Karpas-422 (cell line): ENCODE data around the gene PPM1L. TPM values are rescaled to one million over a fixed set of nuclear protein-coding genes. Genes with fewer than 3 reads are reported as not detected.
A peak's percentile ranks its signal among the peaks of the same experiment; 100 is the strongest.

ENCODE experiments used
- DNase-seq: peaks from one replicate; pipeline ENCODE4 v3.0.0-alpha.2; 2015
- H2AFZ ChIP-seq: fragments of 200-600 bp; sonication (generic); 2 replicates; pipeline ENCODE4 v1.6.1; 2014; ENCODE audit warnings: antibody characterized with exemption, low read length, mixed read lengths
- H3K27ac ChIP-seq: fragments of 200-600 bp; sonication (generic); 2 replicates; pipeline ENCODE4 v1.5.1; 2014; ENCODE audit warnings: mild to moderate bottlenecking, low read length, moderate library complexity
- H3K27me3 ChIP-seq: fragments of 200-600 bp; sonication (generic); 2 replicates; pipeline ENCODE4 v1.6.1; 2014; ENCODE audit warnings: low read length, mixed read lengths
- H3K36me3 ChIP-seq: fragments of 200-600 bp; sonication (generic); 2 replicates; pipeline ENCODE4 v1.6.1; 2014; ENCODE audit warnings: low read length, mixed read lengths; ENCODE audit not compliant: insufficient read depth
- H3K4me1 ChIP-seq: fragments of 200-600 bp; sonication (generic); 2 replicates; pipeline ENCODE4 v1.6.1; 2014; ENCODE audit warnings: mild to moderate bottlenecking, low read length, mixed read lengths
- H3K4me2 ChIP-seq: fragments of 200-600 bp; sonication (generic); 2 replicates; pipeline ENCODE4 v1.6.1; 2014; ENCODE audit warnings: low read length, low read depth, mild to moderate bottlenecking; ENCODE audit not compliant: poor library complexity, severe bottlenecking
- H3K4me3 ChIP-seq: fragments of 200-600 bp; sonication (generic); 2 replicates; pipeline ENCODE4 v1.5.1; 2014; ENCODE audit warnings: mild to moderate bottlenecking, antibody characterized with exemption, low read length, mixed read lengths
- H3K79me2 ChIP-seq: fragments of 200-600 bp; sonication (generic); 2 replicates; pipeline ENCODE4 v1.6.1; 2014; ENCODE audit warnings: mild to moderate bottlenecking, low read length, mixed read lengths
- H3K9ac ChIP-seq: fragments of 200-600 bp; sonication (generic); 2 replicates; pipeline ENCODE4 v1.6.0; 2014; ENCODE audit warnings: low read length
- H3K9me2 ChIP-seq: fragments of 200-600 bp; sonication (generic), shearing (Covaris generic); replicated peaks from 2 replicates; pipeline ENCODE4 v1.6.0; 2014; ENCODE audit warnings: mild to moderate bottlenecking, low read length, moderate library complexity; ENCODE audit not compliant: insufficient read depth
- H3K9me3 ChIP-seq: fragments of 300-700, 200-600 bp; sonication (generic); 2 replicates; pipeline ENCODE4 v1.6.1; 2014; ENCODE audit warnings: low read length, mixed read lengths
- H4K20me1 ChIP-seq: fragments of 200-600 bp; sonication (generic); 2 replicates; pipeline ENCODE4 v1.6.1; 2014; ENCODE audit warnings: mild to moderate bottlenecking, antibody characterized with exemption, low read length, low read depth; ENCODE audit not compliant: insufficient read depth
- total RNA-seq: library from RNA; depleted of rRNA; stranded (reverse); fragments of >200 nt; shearing (Covaris generic); gene quantifications from 2 replicates; pipeline ENCODE4 v1.2.3, GENCODE V29; 2014; ENCODE audit warnings: low replicate concordance

PPM1L gene
- total RNA-seq, 1 experiment from 2014 or later = 1.8 TPM

GRCh38 chr3:161083131-161083530 is 327.1 kb downstream of the PPM1L start:
- H2AFZ ChIP-seq = no peak overlapping the region
- H3K27ac ChIP-seq = no peak overlapping the region

GRCh38 chr3:161084277-161084676 is 328.2 kb downstream of the PPM1L start:
- H3K36me3 ChIP-seq = no peaks in the 10 kb centered on the region
- H3K9ac ChIP-seq = no peak overlapping the region

More at GRCh38 chr3:161083131-161083530, 327.1 kb downstream of the PPM1L start:
- H3K79me2 ChIP-seq = no peaks in the 10 kb centered on the region
- no peak overlapping the region for H3K4me2 ChIP-seq
- H3K4me1 ChIP-seq = no peaks in the 10 kb centered on the region
- H3K9ac ChIP-seq = no peak overlapping the region
- no peak for DNase-seq
- H3K36me3 ChIP-seq = no peaks in the 10 kb centered on the region
- no peaks in the 10 kb centered on the region for H3K27me3 ChIP-seq
- no peaks in the 10 kb centered on the region for H3K9me2 ChIP-seq
- no peak overlapping the region for H3K4me3 ChIP-seq
- H4K20me1 ChIP-seq = no peaks in the 10 kb centered on the region
- H3K9me3 ChIP-seq = no peaks in the 10 kb centered on the region

GRCh38 chr3:161093895-161094294 is 337.9 kb downstream of the PPM1L start:
- Histone ChIP-seq H3K4me3 (no peak overlapping the region), H3K9ac (no peak overlapping the region), H3K79me2 (no peaks in the 10 kb centered on the region), H3K27ac (no peak overlapping the region), H3K36me3 (no peaks in the 10 kb centered on the region; the same call in 1 of the 2 replicates), H2AFZ (no peak overlapping the region), H3K9me3 (no peaks in the 10 kb centered on the region), H4K20me1 (no peaks in the 10 kb centered on the region), H3K4me2 (no peak overlapping the region), H3K4me1 (no peaks in the 10 kb centered on the region), H3K27me3 (no peaks in the 10 kb centered on the region), H3K9me2 (no peaks in the 10 kb centered on the region)
- DNase-seq = no peak

More at GRCh38 chr3:161084277-161084676, 328.2 kb downstream of the PPM1L start:
- Histone ChIP-seq H4K20me1 (no peaks in the 10 kb centered on the region), H3K79me2 (no peaks in the 10 kb centered on the region), H3K9me2 (no peaks in the 10 kb centered on the region), H3K4me2 (no peak overlapping the region), H3K9me3 (no peaks in the 10 kb centered on the region), H3K27ac (no peak overlapping the region), H3K27me3 (no peaks in the 10 kb centered on the region), H3K4me3 (no peak overlapping the region), H3K4me1 (no peaks in the 10 kb centered on the region), H2AFZ (no peak overlapping the region)
- no peak for DNase-seq

- Histone ChIP-seq H3K9ac (no peak overlapping the region), H3K27me3 (no peaks in the 10 kb centered on the region), H3K4me3 (no peak overlapping the region), H3K27ac (no peak overlapping the region), H2AFZ (no peak overlapping the region), H3K79me2 (no peaks in the 10 kb centered on the region), H3K9me3 (no peaks in the 10 kb centered on the region), H3K9me2 (no peaks in the 10 kb centered on the region), H4K20me1 (no peaks in the 10 kb centered on the region), H3K36me3 (no peaks in the 10 kb centered on the region), H3K4me2 (no peak overlapping the region), H3K4me1 (no peaks in the 10 kb centered on the region)
- DNase-seq = peak; percentile 60
Measured at GRCh38 chr3:161096771-161097367, 340.8 kb downstream of the PPM1L start.

GRCh38 chr3:161100994-161101393 is 345.0 kb downstream of the PPM1L start:
- Histone ChIP-seq H2AFZ (no peak overlapping the region), H3K4me3 (no peak overlapping the region), H3K4me2 (no peak overlapping the region), H4K20me1 (no peaks in the 10 kb centered on the region), H3K36me3 (no peaks in the 10 kb centered on the region), H3K9me3 (no peaks in the 10 kb centered on the region), H3K27me3 (no peaks in the 10 kb centered on the region), H3K27ac (no peak overlapping the region), H3K9ac (no peak overlapping the region), H3K9me2 (no peaks in the 10 kb centered on the region), H3K79me2 (peaks cover 3% of the 10 kb centered on the region; the same call in 1 of the 2 replicates), H3K4me1 (peaks cover 14% of the 10 kb centered on the region)
- DNase-seq = no peak

GRCh38 chr3:161101609-161102008 is 345.6 kb downstream of the PPM1L start:
- no peaks in the 10 kb centered on the region for H4K20me1 ChIP-seq
- no peak overlapping the region for H3K4me3 ChIP-seq
- H3K4me1 ChIP-seq = peaks cover 14% of the 10 kb centered on the region
- H3K9me3 ChIP-seq = no peaks in the 10 kb centered on the region
- H3K79me2 ChIP-seq = peaks cover 3% of the 10 kb centered on the region; the same call in 1 of the 2 replicates
- H3K9ac ChIP-seq = no peak overlapping the region
- H2AFZ ChIP-seq = no peak overlapping the region
- no peaks in the 10 kb centered on the region for H3K9me2 ChIP-seq
- no peak overlapping the region for H3K4me2 ChIP-seq
- no peak overlapping the region for H3K27ac ChIP-seq
- DNase-seq = no peak
- H3K27me3 ChIP-seq = no peaks in the 10 kb centered on the region
- H3K36me3 ChIP-seq = no peaks in the 10 kb centered on the region

- Histone ChIP-seq H3K27ac (no peak overlapping the region), H3K9ac (no peak overlapping the region), H3K4me2 (peak overlapping the region; percentile 72), H3K4me3 (peak overlapping the region; percentile 72), H3K79me2 (peaks cover 3% of the 10 kb centered on the region; the same call in 1 of the 2 replicates), H3K9me2 (no peaks in the 10 kb centered on the region), H4K20me1 (no peaks in the 10 kb centered on the region), H3K4me1 (peaks cover 14% of the 10 kb centered on the region), H2AFZ (no peak overlapping the region), H3K36me3 (no peaks in the 10 kb centered on the region), H3K27me3 (no peaks in the 10 kb centered on the region), H3K9me3 (no peaks in the 10 kb centered on the region)
- no peak for DNase-seq
Measured at GRCh38 chr3:161103776-161104385, 347.9 kb downstream of the PPM1L start.

GRCh38 chr3:161104561-161105551 is 348.8 kb downstream of the PPM1L start, which contains the start of gene B3GALNT1:
TSS of gene B3GALNT1 (minus strand) at chr3:161105349. CDS start at chr3:161086754, 18,595 bp downstream.
- Histone ChIP-seq H3K4me2 (peak within 1 kb of the TSS; percentile 72), H3K9ac (peak within 1 kb of the TSS; percentile 71), H3K4me3 (peak within 1 kb of the TSS; percentile 72), H3K36me3 (no peaks in the 10 kb centered on the region), H4K20me1 (no peaks in the 10 kb centered on the region), H3K9me3 (no peaks in the 10 kb centered on the region), H3K27me3 (no peaks in the 10 kb centered on the region), H3K4me1 (peaks cover 14% of the 10 kb centered on the region), H3K9me2 (no peaks in the 10 kb centered on the region), H2AFZ (peak within 1 kb of the TSS; percentile 67), H3K79me2 (peaks cover 3% of the 10 kb centered on the region; the same call in 1 of the 2 replicates), H3K27ac (no peak within 1 kb of the TSS)
- peak; percentile 71 for DNase-seq
